IPS-NIHi11 (cell line): ENCODE data around the gene ZFHX2.

ENCODE experiments used
- DNase-seq: peaks from one replicate; pipeline ENCODE4 v3.0.0; 2012; ENCODE audit warnings: mixed read lengths, low spot score

The ZFHX2 gene

GRCh38 chr14:23559926-23560520, 8.5 kb upstream of the ZFHX2 start:
- DNase-seq = no peak

- DNase-seq = peak; percentile 64
Measured at GRCh38 chr14:23559010-23559925, 7.7 kb upstream of the ZFHX2 start.

GRCh38 chr14:23558346-23559009, 6.9 kb upstream of the ZFHX2 start:
- DNase-seq = no peak

- DNase-seq = no peak
Measured at GRCh38 chr14:23557946-23558345, 6.4 kb upstream of the ZFHX2 start.

- no peak for DNase-seq
Measured at GRCh38 chr14:23557521-23557920, 6.0 kb upstream of the ZFHX2 start.

- no peak for DNase-seq
Measured at GRCh38 chr14:23556700-23557440, 5.3 kb upstream of the ZFHX2 start.

- DNase-seq = peak; percentile 88
Measured at GRCh38 chr14:23555882-23556699, 4.5 kb upstream of the ZFHX2 start, which contains the start of gene THTPA. TSS of gene THTPA (plus strand) at chr14:23556271. CDS start at chr14:23556758, 487 bp downstream.

- DNase-seq = no peak
Measured at GRCh38 chr14:23555533-23555881, 3.9 kb upstream of the ZFHX2 start.

- peak; percentile 33 for DNase-seq
Measured at GRCh38 chr14:23550812-23551265, 726 bp downstream of the ZFHX2 start.

GRCh38 chr14:23550131-23550811, 1.3 kb downstream of the ZFHX2 start:
- no peak for DNase-seq

GRCh38 chr14:23548351-23549318, 2.9 kb downstream of the ZFHX2 start:
- DNase-seq = no peak

- no peak for DNase-seq
Measured at GRCh38 chr14:23547924-23548323, 3.6 kb downstream of the ZFHX2 start.

- no peak for DNase-seq
Measured at GRCh38 chr14:23546450-23547035, 5.0 kb downstream of the ZFHX2 start.

- no peak for DNase-seq
Measured at GRCh38 chr14:23545740-23546365, 5.7 kb downstream of the ZFHX2 start.

- DNase-seq = peak; percentile 37
Measured at GRCh38 chr14:23544511-23545447, 6.8 kb downstream of the ZFHX2 start.

GRCh38 chr14:23543403-23543802, 8.2 kb downstream of the ZFHX2 start:
- DNase-seq = no peak

GRCh38 chr14:23542261-23542660, 9.3 kb downstream of the ZFHX2 start:
- no peak for DNase-seq

GRCh38 chr14:23540141-23540469, 11.5 kb downstream of the ZFHX2 start:
- no peak for DNase-seq
